Keratinocyte (primary cell): Measurements from ENCODE around the gene CD93. TPM values are rescaled to one million over a fixed set of nuclear protein-coding genes. Genes with fewer than 3 reads are reported as not detected.

Source experiments
- DNase-seq: peaks from one replicate; pipeline ENCODE4 v3.0.0-alpha.2; 2011; ENCODE audit warnings: low read depth, missing footprints, low spot score
- FAIRE-seq: peaks from 2 replicates; lab custom pipeline; 2011; peaks lifted over from hg19 to GRCh38; lab: Jason Lieb, UNC
- H2AFZ ChIP-seq: 2 replicates; pipeline ENCODE4 v1.6.0; 2012; ENCODE audit warnings: low read length, control low read depth, inconsistent platforms; ENCODE audit not compliant: control insufficient read depth
- H3K27ac ChIP-seq: 2 replicates; pipeline ENCODE4 v1.5.1; 2011; ENCODE audit warnings: low read length; ENCODE audit not compliant: control insufficient read depth, insufficient read depth
- H3K27me3 ChIP-seq: 3 replicates; pipeline ENCODE4 v1.6.0; 2011; ENCODE audit warnings: low read length; ENCODE audit not compliant: control insufficient read depth, insufficient read depth; ENCODE audit errors: extremely low read depth
- H3K36me3 ChIP-seq, 2 experiments: 2 replicates in 1 of 2; 3 replicates in 1 of 2; pipeline ENCODE4 v1.5.1; 2011; ENCODE audit warnings: low read length in 2 of 2, mild to moderate bottlenecking in 1 of 2; ENCODE audit not compliant: control insufficient read depth in 2 of 2, insufficient read depth in 2 of 2; ENCODE audit errors: extremely low read depth in 1 of 2
- H3K4me1 ChIP-seq: 3 replicates; pipeline ENCODE4 v1.5.1; 2011; ENCODE audit warnings: low read length; ENCODE audit not compliant: control insufficient read depth, insufficient read depth; ENCODE audit errors: extremely low read depth
- H3K4me2 ChIP-seq: 3 replicates; pipeline ENCODE4 v1.6.0; 2011; ENCODE audit warnings: low read depth, low read length; ENCODE audit not compliant: control insufficient read depth, insufficient read depth; ENCODE audit errors: extremely low read depth
- H3K4me3 ChIP-seq, 3 experiments: fragments of 200-600 bp in 1 of 3; sonication (generic) in 1 of 3; 2 replicates in 2 of 3; 3 replicates in 1 of 3; pipeline ENCODE4 v1.5.1; 2011 to 2016; ENCODE audit warnings: low read length in 3 of 3, mild to moderate bottlenecking in 3 of 3, control low read depth in 2 of 3, inconsistent platforms in 1 of 3, low read depth in 1 of 3, mixed read lengths in 1 of 3, mixed run types in 1 of 3, moderate library complexity in 1 of 3; ENCODE audit not compliant: control insufficient read depth in 2 of 3, insufficient read depth in 2 of 3; ENCODE audit errors: extremely low read depth in 1 of 3
- H3K79me2 ChIP-seq: 2 replicates; pipeline ENCODE4 v1.6.0; 2012; ENCODE audit warnings: low read length; ENCODE audit not compliant: control insufficient read depth, insufficient read depth
- H3K9ac ChIP-seq: 3 replicates; pipeline ENCODE4 v1.6.0; 2011; ENCODE audit warnings: low read length; ENCODE audit not compliant: control insufficient read depth, insufficient read depth; ENCODE audit errors: extremely low read depth
- H3K9me1 ChIP-seq: 3 replicates; pipeline ENCODE4 v1.6.0; 2011; ENCODE audit warnings: low read length; ENCODE audit not compliant: control insufficient read depth, insufficient read depth; ENCODE audit errors: extremely low read depth
- H3K9me3 ChIP-seq: 2 replicates; pipeline ENCODE4 v1.5.1; 2012; ENCODE audit warnings: low read depth, low read length; ENCODE audit not compliant: control insufficient read depth
- H4K20me1 ChIP-seq: 3 replicates; pipeline ENCODE4 v1.6.0; 2011; ENCODE audit warnings: low read length; ENCODE audit not compliant: control insufficient read depth, insufficient read depth; ENCODE audit errors: extremely low read depth
- EZH2 ChIP-seq: IDR thresholded peaks from one replicate; pipeline ENCODE4 v1.6.1; 2012; ENCODE audit warnings: inconsistent platforms, mild to moderate bottlenecking, low read length, moderate library complexity
- dilution Hi-C: fragments of 300-500 bp; cut with MboI; formaldehyde crosslinking; loops from one replicate; pipeline ENCODE4 v1.7.0; 2020; ENCODE audit warnings: low sequenced_read_pairs; ENCODE audit not compliant: extremely low pct_ligation_motif_present
- polyA plus RNA-seq, 5 experiments: library from polyadenylated mRNA; depleted of rRNA in 3 of 5; stranded (reverse) in 3 of 5; stranded (forward) in 1 of 5; unstranded in 1 of 5; fragments of >200 nt; gene quantifications; 1 replicate in 1 of 5; 2 replicates in 3 of 5; 3 replicates in 1 of 5; pipeline versions ENCODE4 v1.2.1 to v1.2.3, GENCODE V29; 2011 to 2012; ENCODE audit warnings: missing spikeins in 2 of 5, low read depth in 1 of 5, low replicate concordance in 1 of 5
- TF ChIP-seq, protein P1 (sequence below), 3 experiments: IDR thresholded peaks in 1 of 3; conservative IDR thresholded peaks in 1 of 3; optimal IDR thresholded peaks in 1 of 3; 2 replicates in 2 of 3; 3 replicates in 1 of 3; pipeline versions ENCODE3 to v1.5.1; 2011; ENCODE audit warnings: low read length in 3 of 3, mild to moderate bottlenecking in 3 of 3, moderate library complexity in 2 of 3, control low read depth in 1 of 3, inconsistent platforms in 1 of 3; ENCODE audit not compliant: insufficient read depth in 2 of 3; ENCODE audit errors: extremely low read depth in 1 of 3

CD93 gene
- polyA plus RNA-seq, 1 donor (not counting 4 experiments of a cell fraction or from before 2014, with no cell fraction given), result not detected

DNA sequence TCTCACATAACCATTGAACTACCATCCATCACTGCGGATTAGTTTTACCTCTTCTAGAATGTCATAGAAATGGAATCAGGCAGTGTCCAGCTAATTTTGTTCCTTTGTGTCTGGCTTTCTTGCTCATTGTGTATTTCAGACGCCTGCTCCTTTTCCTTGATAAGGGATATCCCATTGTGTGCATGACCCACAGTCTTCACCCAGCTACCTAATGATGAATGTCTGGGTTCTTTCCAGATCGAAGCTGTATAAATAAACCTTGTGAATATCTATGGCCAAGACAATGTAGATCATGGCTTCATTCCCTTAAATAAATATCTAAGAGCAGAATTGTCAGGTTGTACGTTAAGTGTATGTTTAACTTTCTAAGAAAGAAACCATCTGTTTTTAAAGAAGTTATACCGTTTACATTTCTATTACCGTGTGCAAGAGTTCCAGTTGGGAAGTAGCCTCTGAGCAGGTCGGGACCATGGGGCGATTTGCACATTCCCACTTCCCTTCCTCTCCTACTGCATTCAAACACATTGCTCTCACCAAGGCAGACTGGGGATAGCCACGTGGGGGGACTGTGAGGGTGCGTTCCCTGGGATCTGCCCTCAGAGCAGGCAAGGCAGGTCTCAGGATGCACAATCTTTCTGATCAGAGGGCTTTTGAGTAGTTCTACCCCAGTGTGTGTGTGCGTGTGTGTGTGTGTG lies 13.1 kb downstream of the CD93 start:
- no peak for FAIRE-seq
- dilution Hi-C loops, result no loop called here

DNA sequence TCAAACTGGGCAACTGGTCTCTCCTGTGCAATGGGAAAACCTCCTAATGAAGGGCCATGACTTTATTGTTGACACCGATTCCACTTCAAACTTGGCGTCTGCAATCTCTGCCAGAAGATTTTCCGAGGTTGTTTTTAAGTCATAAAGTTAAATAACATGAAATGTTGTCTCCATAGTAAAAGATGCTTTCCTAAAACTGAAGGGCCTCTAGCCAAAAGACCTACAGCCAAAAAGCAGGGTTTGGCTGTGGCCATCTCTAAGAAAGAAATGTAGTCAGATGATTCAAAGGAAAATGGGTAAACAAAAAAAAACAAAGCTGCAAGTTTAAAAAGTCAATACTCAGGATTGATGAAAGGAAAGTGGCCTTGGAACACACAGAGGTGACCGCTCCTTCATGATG lies 14.1 kb downstream of the CD93 start:
- no peaks in the 10 kb centered on the region for H3K36me3 ChIP-seq
- H3K9ac ChIP-seq, result no peak overlapping the region
- no peak overlapping the region for H3K27ac ChIP-seq
- no peaks in the 10 kb centered on the region for H3K9me3 ChIP-seq
- dilution Hi-C loops, result no loop called here
- no peaks in the 10 kb centered on the region for H3K79me2 ChIP-seq
- DNase-seq, result no peak
- H3K9me1 ChIP-seq, result no peaks in the 10 kb centered on the region
- H4K20me1 ChIP-seq, result no peaks in the 10 kb centered on the region
- TF ChIP-seq, protein P1, sequence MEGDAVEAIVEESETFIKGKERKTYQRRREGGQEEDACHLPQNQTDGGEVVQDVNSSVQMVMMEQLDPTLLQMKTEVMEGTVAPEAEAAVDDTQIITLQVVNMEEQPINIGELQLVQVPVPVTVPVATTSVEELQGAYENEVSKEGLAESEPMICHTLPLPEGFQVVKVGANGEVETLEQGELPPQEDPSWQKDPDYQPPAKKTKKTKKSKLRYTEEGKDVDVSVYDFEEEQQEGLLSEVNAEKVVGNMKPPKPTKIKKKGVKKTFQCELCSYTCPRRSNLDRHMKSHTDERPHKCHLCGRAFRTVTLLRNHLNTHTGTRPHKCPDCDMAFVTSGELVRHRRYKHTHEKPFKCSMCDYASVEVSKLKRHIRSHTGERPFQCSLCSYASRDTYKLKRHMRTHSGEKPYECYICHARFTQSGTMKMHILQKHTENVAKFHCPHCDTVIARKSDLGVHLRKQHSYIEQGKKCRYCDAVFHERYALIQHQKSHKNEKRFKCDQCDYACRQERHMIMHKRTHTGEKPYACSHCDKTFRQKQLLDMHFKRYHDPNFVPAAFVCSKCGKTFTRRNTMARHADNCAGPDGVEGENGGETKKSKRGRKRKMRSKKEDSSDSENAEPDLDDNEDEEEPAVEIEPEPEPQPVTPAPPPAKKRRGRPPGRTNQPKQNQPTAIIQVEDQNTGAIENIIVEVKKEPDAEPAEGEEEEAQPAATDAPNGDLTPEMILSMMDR (optimal IDR thresholded peaks at IDR 0.05 in 1 of 3, IDR thresholded peaks at IDR 0.05 in 1 of 3, conservative IDR thresholded peaks at IDR 0.05 in 1 of 3; ENCODE audit: extremely low read depth in 1 of 3, insufficient read depth in 2 of 3, low read length in 3 of 3), result no peak
- no peak for TF ChIP-seq EZH2
- no peak for FAIRE-seq
- no peak overlapping the region for H3K4me3 ChIP-seq
- H3K4me2 ChIP-seq, result no peak overlapping the region
- H3K27me3 ChIP-seq, result no peaks in the 10 kb centered on the region
- no peak overlapping the region for H2AFZ ChIP-seq
- H3K4me1 ChIP-seq, result no peaks in the 10 kb centered on the region

More for the DNA sequence above, 13.1 kb downstream of the CD93 start:
- Histone ChIP-seq H3K9me1 (no peaks in the 10 kb centered on the region), H3K9me3 (no peaks in the 10 kb centered on the region), H3K36me3 (no peaks in the 10 kb centered on the region), H3K79me2 (no peaks in the 10 kb centered on the region), H3K4me1 (no peaks in the 10 kb centered on the region), H4K20me1 (no peaks in the 10 kb centered on the region), H3K27ac (no peak overlapping the region), H3K4me3 (no peak overlapping the region), H3K9ac (no peak overlapping the region), H3K4me2 (no peak overlapping the region), H2AFZ (no peak overlapping the region), H3K27me3 (no peaks in the 10 kb centered on the region)
- no peak for DNase-seq
- no peak for TF ChIP-seq EZH2
- TF ChIP-seq, protein P1 (optimal IDR thresholded peaks at IDR 0.05 in 1 of 3, IDR thresholded peaks at IDR 0.05 in 1 of 3, conservative IDR thresholded peaks at IDR 0.05 in 1 of 3; ENCODE audit: extremely low read depth in 1 of 3, insufficient read depth in 2 of 3, low read length in 3 of 3), result no peak
